HG03460 (cell line): Measurements from ENCODE around the gene SLC12A3.

Source experiments
- ATAC-seq: cut with Tn5 transposase; IDR thresholded peaks from one replicate; pipeline ENCODE4 v1.9.1; 2021; ENCODE audit not compliant: unreplicated experiment

SLC12A3 gene

GRCh38 chr16:56938664-56939513 lies 73.9 kb downstream of the SLC12A3 start:
- no peak for ATAC-seq

GRCh38 chr16:56939801-56940200 lies 74.8 kb downstream of the SLC12A3 start:
- ATAC-seq: no peak

GRCh38 chr16:56941092-56941491 lies 76.1 kb downstream of the SLC12A3 start:
- ATAC-seq: no peak

GRCh38 chr16:56941856-56942331 lies 76.9 kb downstream of the SLC12A3 start:
- ATAC-seq: no peak

GRCh38 chr16:56943761-56944375 lies 78.9 kb downstream of the SLC12A3 start:
- no peak for ATAC-seq

- peak; percentile 30 for ATAC-seq
Measured at GRCh38 chr16:56944954-56945839, 80.2 kb downstream of the SLC12A3 start.

- no peak for ATAC-seq
Measured at GRCh38 chr16:56945847-56946527, 81.0 kb downstream of the SLC12A3 start.

- no peak for ATAC-seq
Measured at GRCh38 chr16:56946767-56947603, 82.0 kb downstream of the SLC12A3 start.

GRCh38 chr16:56947604-56947995 lies 82.6 kb downstream of the SLC12A3 start:
- no peak for ATAC-seq

GRCh38 chr16:56948234-56948633 lies 83.2 kb downstream of the SLC12A3 start:
- ATAC-seq: no peak

GRCh38 chr16:56950051-56950450 lies 85.0 kb downstream of the SLC12A3 start:
- ATAC-seq: no peak

- ATAC-seq: no peak
Measured at GRCh38 chr16:56950455-56950854, 85.4 kb downstream of the SLC12A3 start.

GRCh38 chr16:56950881-56951771 lies 86.1 kb downstream of the SLC12A3 start:
- ATAC-seq: peak; percentile 53

GRCh38 chr16:56953006-56953405 lies 88.0 kb downstream of the SLC12A3 start:
- no peak for ATAC-seq

- ATAC-seq: no peak
Measured at GRCh38 chr16:56956076-56956475, 91.1 kb downstream of the SLC12A3 start.

- no peak for ATAC-seq
Measured at GRCh38 chr16:56956756-56957155, 91.7 kb downstream of the SLC12A3 start.

- no peak for ATAC-seq
Measured at GRCh38 chr16:56960681-56961281, 95.8 kb downstream of the SLC12A3 start.

- ATAC-seq: no peak
Measured at GRCh38 chr16:56961386-56961785, 96.4 kb downstream of the SLC12A3 start.
